Hematopoietic multipotent progenitor cell treated with erythropoietin and hydrocortisone succinate and interleukin-3 and kit ligand, for 8 days (in vitro differentiated cells): ENCODE measurements around the gene MVB12B.

ENCODE experiments used
- DNase-seq: peaks from one replicate; pipeline ENCODE4 v3.0.0-alpha.2; 2015

Gene MVB12B

DNA sequence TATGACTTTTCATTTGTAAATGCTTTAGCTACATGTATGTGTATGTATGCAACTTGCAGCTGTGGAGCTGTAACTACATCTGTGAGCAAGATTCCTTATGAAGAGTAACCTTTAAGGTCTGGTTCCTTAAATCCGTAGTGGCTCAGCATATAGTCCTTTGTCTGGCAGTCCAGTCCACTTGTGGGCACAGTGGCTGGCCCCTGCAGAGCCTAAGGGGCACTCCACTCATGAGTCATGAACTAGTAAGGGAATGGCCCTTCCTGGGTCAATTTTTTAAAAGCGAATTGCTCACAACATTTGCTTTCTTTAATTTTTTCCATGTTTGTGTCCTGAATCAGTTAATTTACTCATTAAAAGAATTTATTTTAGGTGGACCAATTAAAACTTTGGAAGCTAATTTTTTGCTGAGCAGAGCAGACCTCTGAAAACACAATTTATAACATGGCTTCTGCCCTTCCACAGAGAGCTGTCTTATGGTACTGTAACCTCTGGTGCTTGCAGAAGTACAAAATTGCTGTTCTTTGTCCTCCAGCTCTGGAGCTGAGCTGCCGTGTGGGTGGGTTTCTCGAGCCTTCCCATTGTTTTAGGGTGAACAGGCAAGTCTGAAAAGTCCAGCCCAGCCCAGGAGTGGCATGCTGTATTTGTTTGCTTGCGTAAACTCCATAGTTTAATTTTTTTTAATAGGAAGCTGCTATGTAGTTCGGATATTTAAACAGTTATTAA is 110.1 kb downstream of the MVB12B start:
- no peak for DNase-seq

DNA sequence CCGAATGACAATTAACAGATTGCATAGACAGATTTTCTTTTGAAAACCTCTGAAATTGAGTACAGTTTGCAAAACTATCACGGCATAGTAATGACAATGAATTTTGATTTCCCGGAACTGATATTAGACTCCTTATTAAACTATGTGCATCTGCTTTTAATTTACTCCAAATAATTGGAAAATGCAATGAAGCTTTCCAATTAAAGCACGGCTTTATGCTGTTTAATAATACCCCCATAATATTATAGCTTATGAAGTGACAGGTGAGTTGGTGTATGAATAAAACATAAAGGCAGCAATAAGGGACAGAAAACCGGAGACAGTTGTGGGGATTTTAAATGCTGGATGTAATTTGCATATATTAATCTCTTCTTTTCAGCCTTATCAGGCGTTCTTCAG is 110.6 kb downstream of the MVB12B start:
- DNase-seq, result no peak

DNA sequence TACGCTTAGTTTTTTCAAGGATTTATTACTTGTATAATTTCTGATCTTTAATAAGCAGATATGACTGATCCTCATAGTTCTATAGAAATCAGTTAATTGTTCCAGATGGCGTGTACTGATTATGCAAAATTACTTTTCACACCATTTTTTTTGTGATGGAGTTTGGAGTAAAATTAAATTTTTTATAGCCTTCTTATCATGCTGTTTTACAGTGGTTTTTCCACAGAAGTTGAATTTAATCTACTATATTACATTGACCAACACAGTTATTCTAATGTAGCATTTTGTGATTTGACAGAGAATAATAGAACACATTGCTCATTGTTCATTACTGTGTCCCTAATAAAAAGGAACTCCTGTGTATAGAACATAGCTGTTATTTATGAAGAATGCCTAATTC is 111.1 kb downstream of the MVB12B start:
- no peak for DNase-seq

DNA sequence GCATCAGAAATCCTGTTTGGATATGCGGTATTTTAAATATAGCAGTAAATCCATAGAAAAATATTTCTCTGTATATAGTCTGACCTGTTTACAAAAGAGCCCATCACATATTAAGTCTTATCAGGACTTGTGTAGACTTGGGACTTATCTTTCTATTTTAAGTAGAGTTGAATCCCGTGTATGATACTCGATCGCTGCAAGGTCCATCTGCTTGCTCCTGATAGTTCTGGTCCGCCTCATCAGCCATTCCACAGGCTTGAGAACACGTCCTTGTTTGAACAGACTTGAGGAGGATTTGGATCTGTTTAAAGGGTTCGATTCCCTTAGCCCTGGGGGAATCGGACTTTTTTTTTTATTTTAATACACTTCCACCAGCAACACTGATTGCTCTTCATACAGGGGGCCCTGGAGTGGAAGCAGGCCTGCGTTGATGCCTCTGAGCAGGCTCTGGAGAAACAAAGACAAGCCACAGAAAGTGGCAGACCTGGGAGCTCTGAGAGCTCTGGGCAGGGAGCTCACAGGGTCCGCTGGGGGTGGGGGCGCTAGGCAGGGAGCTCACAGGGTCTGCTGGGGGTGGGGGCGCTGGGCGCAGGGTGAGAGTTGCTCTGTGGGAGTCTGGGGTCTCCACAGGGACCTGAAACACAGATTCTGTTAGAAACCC is 112.2 kb downstream of the MVB12B start:
- DNase-seq, result no peak

DNA sequence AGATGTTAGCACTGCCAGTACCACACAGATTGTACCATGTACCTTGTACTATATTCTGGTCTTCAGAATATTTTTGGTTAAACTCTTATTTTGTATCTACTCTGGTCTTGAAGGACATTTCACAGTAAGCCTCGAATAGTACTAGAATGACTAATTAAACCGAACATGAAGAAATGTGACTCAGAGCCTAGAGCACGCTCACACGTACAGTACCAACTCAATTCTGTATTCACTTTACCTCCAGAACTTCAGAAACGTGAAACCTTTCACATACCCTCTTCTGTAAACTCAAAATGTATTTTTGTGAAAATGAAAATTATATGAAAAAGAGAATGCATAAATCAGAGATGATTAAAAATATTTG is 112.8 kb downstream of the MVB12B start:
- no peak for DNase-seq

DNA sequence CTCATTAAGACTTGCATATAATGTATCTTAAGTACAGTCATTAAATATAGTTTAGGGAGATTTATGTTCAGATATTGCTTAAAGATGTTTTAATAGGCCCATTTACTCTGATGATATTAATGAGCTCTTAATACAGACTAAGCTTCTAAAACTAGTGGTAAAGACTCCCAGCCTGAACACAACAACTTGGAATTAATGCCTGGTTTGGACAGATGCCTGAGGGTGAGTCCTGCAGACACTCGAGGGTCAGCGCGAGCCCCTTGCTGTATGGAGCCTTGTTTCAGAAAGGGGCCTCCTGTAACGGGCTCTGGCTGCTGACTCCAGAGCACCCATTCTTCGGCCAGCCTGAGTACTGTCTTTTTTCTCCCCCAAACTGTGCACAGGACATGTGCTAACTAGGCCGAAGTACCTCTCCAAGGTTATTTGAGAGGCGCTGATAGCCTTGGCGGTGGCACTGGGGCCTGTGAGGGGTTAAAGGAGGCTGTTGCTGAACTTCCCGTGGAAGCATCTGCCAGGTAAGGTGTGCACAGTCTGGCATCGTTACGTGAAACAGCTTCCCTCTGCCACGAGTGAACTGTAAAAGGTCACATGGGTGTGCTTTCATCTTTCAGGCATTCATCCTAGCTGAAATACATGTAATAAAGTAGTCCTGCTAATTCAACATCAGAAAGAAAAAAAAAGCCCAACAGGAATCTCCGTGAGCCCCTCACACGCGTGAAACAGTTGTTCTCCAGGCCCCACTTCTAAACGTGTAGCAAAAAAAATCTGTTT is 113.4 kb downstream of the MVB12B start:
- no peak for DNase-seq

DNA sequence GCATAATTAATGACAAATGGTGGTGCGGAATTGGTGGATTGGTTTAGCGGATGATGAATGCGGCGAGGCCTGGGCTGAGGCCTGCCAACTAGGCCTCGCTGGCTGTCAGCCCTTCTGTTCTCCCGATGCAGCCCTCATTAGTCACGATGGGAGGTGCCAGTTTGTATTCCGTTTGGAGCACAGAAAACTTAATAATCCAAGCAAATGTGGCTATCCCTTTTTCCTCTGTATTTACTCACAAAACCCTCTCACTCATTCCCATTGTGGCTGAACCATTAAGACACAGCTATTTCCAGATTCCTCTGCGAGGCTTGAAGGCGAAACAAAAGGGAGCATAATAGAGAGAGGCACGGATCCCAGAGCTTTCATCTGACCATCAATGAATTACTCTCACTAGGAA is 114.3 kb downstream of the MVB12B start:
- no peak for DNase-seq

DNA sequence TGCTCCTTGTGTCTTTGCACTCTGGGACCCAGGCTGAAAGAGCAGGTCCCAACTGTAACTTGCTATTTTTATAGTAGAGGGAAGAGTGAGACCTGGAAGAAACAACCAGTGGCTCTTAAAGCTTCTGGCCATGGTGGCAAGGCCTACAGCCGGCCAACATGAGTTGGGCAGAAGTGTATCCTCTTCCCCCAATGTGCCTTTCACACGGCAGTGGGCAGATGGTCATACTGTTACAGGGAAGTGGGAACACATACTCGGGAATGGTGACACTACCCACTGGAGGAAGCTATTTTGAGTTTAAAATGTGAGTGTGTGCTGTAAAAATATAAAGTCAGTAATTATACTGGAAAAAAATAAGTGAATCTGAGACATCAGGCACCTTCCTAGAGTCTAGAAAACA is 116.0 kb downstream of the MVB12B start:
- DNase-seq, result no peak

DNA sequence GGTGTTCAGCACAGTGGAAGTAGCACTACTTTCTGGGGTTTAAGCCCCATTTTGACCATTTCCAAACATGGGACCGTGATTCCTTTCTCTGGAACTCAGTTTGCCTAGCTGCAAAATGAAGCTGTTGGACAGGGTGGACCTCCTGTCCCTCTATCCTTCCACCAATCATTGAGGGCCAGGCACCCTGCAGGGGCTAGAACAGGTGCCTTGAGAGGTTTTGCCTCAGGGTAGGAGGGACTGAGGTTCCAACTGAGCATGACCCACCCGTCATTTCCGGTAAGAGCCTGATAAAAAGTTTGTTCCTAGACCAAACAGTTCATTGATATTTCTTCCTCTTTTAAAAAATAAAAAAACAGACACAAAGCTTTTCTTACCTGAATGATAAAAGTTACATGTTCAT is 116.5 kb downstream of the MVB12B start:
- no peak for DNase-seq

DNA sequence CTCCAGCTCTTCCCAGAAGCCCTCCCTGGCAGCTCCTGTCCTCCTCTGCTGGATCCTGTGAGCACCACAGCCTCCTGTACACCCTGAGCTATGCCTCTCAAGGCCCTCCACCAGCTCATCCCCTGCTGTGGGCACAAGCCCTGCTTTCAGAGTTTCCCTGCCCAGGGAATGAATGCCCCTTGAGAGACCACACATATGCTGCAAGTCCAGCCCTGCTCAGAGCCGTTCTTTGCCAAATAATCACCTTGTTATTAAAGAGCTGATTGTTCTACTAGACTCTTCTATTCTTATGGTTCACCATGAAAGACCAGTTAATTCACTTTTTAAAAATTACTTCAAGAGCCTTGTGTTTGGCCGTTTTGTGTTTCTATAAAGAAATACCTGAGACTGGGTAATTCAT is 121.5 kb downstream of the MVB12B start:
- no peak for DNase-seq

DNA sequence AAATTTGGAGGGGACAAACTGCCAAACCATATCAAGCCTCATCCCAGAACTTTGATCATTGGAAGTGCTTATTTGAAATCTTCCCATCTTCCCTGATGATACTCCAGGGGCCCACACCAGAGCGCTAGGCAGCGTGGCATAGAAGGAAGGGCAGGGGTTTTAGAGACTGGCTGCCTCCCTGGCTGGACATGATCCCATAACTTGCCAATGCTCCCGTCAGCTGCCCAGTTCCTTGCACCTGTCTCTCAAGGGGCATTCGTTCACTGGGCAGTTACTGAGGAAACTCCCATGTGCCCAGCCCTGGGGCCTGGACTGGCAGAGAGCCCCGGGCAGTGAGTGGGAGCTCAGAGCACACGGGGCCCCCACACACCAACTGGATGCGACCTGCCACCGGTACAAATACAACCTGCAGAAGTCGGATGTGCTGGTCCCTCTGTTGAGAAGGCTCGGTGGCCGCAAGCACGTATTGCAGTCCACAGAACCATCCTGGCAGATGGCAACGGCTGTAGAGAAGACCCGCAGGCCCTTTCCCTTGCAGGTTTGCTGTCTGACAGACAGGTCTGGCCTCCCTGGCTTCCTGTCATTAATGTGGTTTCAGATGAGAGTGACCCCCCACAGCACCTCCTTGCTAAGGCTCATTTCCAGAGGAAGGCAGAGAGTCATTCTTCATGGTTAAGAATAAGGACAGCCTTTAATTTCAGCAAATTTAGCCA is 122.4 kb downstream of the MVB12B start:
- no peak for DNase-seq

DNA sequence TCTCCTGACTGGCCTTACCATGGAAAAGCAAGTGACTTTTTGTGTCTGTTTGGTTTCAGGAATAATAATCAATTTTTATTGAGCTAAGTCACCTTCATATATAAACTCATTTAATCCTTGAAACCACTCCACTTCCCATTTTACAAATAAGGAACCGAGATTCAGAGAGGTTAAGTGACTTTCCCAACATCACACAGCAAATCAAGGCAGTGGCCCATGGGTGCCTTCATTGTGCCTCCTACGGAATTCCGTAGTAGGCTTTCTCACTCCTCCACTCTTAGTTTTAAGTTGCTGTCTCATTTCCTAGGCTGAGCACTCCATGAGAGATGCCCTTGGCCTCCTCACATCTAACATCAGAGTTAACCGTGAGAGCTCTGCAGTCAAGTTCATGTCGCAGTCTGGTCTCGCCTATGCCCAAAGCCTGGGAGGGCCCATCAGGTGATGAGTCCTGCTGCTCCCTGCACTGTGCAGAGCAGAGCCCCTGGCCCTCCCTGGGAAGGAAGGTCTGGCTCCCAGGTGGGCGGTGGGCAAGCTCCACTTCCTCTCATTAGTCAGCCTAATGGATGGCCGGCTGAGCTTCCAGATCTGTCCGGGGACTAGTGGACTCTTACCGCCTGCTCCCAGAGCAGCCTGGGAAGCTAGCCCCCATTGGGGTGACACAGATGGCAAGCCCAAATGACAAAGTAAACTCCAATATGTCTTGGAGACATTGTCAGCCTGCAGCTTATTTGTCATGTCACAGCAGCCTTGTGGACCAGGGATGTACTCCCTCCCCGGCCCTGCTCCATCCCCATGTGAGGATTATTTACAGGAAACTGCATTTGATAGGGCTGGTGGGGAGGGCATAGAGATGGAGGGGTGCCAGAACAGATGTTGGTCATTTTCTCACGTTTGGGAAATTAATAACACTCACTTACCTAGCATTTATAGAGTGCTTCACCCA is 123.4 kb downstream of the MVB12B start:
- DNase-seq, result no peak

DNA sequence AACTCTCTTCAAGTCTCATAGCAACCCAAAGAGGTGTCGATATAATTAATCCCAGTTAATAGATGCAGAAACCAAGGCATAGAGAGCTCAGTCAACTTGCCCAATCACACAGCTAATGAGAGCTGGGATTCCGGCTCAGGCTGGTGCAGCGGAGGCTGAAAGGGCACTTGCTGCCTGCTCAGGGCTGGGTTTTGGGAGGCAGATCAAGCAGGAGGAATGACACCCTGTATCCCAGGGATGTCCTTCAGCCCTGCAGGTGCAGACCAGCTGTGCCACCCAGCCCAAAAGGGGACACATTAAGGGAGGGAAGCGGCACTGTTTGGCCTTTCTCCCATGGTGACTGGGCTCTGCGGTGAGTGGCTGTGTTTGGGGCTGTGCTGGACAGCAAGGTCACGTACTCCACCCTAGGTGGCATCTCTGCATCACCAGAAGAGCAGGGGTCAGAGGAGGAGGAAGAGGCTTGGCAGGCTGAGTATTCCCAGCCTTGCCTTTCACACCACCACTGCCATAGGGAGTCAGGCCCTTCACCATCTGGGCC is 124.1 kb downstream of the MVB12B start:
- no peak for DNase-seq

DNA sequence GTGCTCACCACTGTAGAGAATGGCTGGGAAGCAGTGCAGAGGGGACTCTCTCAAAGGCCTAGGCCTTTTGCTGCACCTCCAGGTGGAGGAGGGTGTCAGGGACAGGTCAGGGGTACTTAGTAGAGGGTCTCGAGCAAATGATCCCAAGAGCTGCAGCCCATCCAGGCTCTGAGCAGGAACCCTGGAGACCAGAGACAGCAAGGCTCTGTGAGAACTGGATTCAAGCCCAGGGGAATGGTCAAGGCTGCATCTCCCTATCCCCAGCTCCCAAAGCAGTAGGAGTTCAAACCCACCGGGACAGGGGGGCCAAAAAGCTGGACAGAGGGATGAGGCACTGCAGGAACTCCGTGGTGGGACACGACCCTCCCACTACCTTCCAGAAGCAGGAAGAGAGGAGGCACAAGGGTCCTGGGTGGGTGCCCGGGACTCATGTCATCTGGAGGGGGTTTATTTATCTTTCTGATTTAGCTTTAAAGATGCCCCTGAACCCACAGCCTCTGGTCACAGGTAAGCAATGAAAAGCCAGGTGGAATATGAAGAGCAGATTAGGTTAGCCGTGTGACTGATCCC is 124.8 kb downstream of the MVB12B start:
- no peak for DNase-seq

DNA sequence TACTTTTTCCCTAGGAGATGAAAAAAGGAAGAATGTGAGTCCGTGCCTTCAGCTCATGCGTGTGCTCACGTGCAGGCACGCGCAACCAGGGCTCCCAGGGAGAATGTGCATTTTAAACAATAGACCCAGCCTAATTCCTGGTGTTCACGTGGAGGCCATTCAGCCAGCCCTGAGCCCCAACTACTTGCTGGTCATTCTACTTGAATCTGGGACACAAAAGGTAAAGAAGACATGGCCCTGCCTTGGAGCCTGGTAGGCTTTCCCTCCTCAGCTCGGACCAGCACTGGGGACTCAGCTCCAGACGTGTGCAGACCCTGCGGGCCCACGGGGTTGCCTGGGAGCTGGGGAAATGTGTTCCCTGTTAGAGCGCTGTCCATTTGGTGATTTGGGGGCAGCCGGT is 125.5 kb downstream of the MVB12B start:
- no peak for DNase-seq

DNA sequence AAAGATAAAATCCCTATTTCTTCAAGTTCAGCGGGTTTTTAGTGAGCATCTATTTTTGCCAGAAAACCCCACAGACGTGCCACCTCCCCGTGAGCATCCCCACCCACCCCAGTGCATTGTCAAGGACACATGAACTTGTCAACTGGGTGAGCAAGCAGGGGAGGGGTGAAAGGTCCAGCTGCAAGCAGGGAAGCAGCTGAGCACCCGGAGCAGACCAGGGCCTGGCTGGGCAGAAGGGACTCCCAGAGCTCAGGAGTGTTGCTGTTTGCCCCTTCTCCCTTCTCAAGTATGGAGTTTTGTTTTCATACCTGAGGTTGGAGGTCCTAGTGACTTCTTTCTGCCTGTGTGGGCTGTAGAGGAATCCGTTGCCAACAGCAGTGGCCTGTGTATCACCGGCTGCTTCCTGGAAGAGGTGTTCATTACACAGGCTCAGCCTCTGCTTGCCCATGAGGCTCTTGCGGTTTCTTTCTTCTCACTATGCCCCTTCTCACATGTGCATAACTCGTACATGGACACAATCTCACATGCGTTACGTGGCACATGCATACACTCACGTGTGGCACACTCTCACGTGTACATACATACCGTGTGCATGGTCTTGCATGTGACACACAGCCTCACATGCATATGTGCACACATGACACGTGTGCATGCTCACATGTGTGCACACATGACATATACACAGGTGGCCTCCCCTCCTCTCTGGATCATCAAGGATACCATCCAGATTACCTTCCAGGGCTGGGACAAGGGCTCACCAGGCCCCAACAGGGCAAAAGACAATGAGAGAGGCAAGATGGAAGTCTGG is 126.7 kb downstream of the MVB12B start:
- no peak for DNase-seq

DNA sequence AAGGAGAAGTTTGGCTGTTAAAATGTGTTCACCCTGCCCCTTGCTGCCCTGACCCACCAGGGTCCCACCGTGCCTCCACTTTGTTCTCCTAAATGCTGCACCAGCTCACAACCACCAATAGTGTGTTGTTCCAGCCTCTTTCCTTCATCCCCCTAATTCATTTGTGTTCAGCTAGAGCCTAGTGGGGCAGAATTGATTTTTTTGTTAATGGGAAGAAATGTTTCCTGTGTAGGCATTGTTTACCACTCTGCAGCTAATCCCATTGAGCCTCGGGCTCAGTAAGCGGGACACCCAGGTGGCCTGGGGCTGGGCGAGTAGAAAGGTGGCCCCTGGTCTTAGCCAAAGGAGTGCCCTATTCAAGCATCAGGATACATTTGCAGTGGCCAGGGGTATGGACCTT is 127.6 kb downstream of the MVB12B start:
- no peak for DNase-seq

DNA sequence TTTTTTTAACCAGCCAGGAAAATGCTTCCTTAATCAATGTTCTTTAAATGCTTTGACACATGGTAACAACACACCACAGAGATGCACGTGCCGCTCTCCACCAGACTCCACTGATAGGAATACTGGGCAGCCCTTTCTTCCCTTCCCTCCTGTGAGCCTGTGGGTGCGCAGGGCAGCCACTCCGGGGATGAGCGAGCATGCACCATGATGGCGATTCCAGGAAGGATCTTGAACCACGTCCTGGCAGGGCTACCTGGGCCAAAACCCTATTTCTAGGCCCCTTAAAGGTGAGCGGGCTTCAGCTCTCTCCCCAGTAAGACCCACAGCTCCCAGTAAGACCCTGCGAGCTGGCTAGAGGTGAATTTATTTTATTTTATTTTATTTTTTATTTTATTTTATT is 128.2 kb downstream of the MVB12B start:
- no peak for DNase-seq

DNA sequence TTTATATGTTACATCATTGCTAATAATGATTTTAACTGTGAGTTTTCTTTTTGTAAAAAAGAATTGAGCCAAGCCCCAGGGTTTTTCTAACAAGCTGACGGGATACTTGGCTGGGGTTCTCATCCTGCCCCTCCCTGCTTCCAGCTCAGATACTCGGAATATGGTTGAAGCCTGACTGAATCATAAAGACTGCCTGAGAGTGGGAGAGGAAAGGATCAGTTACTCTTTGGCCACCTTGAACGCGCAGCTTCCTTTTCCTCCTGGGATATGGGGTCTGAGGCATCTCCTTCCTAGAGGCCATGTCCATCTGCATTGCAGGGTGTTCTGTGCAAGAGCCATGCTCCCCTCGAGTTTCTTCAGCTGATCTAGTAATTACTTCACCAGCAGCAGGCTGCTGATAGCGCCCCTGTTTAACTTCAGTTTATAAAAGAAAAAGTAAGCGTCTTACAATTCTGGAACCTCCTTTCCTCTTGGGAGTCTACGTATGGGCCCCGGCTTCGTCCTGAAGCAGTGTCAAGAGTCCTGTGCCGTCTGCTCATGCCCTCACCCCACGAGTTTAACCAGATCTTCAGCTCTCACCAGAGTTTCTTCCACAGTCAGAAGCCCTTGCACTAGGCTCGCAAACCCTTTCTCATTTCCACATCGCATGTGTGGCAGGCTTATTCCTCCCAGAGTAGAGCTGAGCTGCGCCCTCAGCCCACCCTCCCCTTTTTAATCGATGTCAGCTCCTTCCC is 130.0 kb downstream of the MVB12B start:
- DNase-seq, result no peak

DNA sequence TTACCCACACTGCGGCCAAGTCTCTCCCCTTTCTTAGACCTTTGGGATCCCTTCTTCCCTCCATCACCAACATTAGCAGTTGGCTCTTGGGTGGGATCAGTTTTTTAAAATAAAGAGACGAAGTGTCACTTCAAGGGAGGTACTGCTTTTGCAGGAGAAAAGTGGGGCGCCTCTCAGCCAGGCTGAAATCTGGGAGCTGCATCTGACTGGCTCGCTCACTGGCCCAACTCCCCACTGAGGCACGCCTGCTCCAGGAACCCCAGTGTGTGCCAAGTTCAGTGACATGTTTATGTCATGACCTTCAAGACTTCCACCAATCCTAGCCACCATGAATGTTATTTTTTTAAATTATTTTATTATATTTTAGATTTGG is 130.5 kb downstream of the MVB12B start:
- no peak for DNase-seq
